Measurements from ENCODE around the gene PHLDB2. TPM values are rescaled to one million over a fixed set of nuclear protein-coding genes. Genes with fewer than 3 reads are reported as not detected.
A peak's percentile ranks its signal among the peaks of the same experiment; 100 is the strongest.
"Not testable (repeated sequence)": the region's sequence is repeated elsewhere in the genome, so short reads cannot be mapped to it uniquely, and the experiment has no call there.

The PHLDB2 gene
- total RNA-seq = 100 to 1,000 TPM in 3 of 4 donors, 10 to 100 TPM in 1; 89.5 to 421 (median 186) TPM

GRCh38 chr3:111859061-111859973 is at the start of gene PHLDB2:
Gene PHLDB2, plus strand, starts transcription at chr3:111859265. Its CDS starts 24,813 bp downstream, at chr3:111884078.
- ATAC-seq (ENCODE audit: low FRiP score) (peak; percentile 78), DNase-seq (ENCODE audit: low spot score) (no peak)
- TF ChIP-seq CTCF (IDR thresholded peaks at IDR 0.05) = no peak

GRCh38 chr3:111810909-111811308 is 48.2 kb upstream of the PHLDB2 start:
- no peak for DNase-seq (ENCODE audit: low spot score)
- peak; percentile 72 for ATAC-seq (ENCODE audit: low FRiP score)
- no peak for TF ChIP-seq CTCF (IDR thresholded peaks at IDR 0.05)

GRCh38 chr3:111811811-111812210 is 47.3 kb upstream of the PHLDB2 start:
- TF ChIP-seq CTCF (IDR thresholded peaks at IDR 0.05) = no peak
- ATAC-seq (ENCODE audit: low FRiP score) (no peak), DNase-seq (ENCODE audit: low spot score) (no peak)

GRCh38 chr3:111812701-111813100 is 46.4 kb upstream of the PHLDB2 start:
- ATAC-seq (ENCODE audit: low FRiP score) (no peak), DNase-seq (ENCODE audit: low spot score) (no peak)
- no peak for TF ChIP-seq CTCF (IDR thresholded peaks at IDR 0.05)

DNA sequence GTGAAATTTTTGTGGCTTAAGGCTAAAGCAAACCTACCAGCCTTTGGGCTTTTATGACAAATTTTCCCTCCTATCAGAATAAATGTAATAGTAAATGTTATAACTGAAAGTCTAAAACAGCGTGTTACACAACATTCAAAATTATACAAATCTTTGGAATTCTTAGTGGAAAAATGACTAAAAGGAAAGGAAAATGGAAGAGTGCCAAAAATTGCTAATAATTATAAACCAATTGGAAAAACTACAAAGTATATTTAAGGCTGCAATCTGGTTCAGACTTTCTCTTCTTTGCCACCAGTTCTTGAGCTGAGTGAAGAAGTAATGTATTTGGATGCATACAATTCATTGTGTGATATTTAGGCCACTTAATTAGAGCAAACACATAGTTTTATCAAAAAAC is 45.6 kb upstream of the PHLDB2 start:
- DNase-seq (ENCODE audit: low spot score) (no peak), ATAC-seq (ENCODE audit: low FRiP score) (no peak)
- no peak for TF ChIP-seq CTCF (IDR thresholded peaks at IDR 0.05)

DNA sequence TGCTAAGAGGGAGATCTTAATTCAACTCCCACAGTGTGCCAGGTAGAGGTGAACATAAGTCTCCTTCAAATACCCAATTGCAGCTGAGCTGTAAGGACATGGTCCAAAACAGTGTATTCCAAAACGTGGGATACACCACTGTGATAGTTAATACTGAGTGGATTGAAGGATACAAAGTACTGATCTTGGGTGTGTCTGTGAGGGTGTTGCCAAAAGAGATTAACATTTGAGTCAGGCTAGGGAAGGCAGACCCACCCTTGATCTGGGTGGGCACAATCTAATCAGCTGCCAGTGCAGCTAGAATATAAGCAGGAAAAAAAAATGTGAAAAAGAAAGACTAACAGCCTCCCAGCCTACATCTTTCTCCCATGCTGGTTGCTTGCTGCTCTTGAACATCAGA is 45.1 kb upstream of the PHLDB2 start:
- ATAC-seq (ENCODE audit: low FRiP score) (no peak), DNase-seq (ENCODE audit: low spot score) (no peak)
- no peak for TF ChIP-seq CTCF (IDR thresholded peaks at IDR 0.05)

GRCh38 chr3:111816771-111817170 is 42.3 kb upstream of the PHLDB2 start:
- not testable (repeated sequence) for DNase-seq (ENCODE audit: low spot score); ATAC-seq (ENCODE audit: low FRiP score)
